Measurements from ENCODE around the gene ELFN2. TPM values are rescaled to one million over a fixed set of nuclear protein-coding genes. Genes with fewer than 3 reads are reported as not detected.

Gene ELFN2
- total and polyA plus RNA-seq, 4 donors = 0.62 to 6.8 (median 1.6) TPM

GRCh38 chr22:37439347-37439746 is 12.1 kb upstream of the ELFN2 start:
- DNase-seq (no peak), ATAC-seq (ENCODE audit: insufficient read depth, low FRiP score) (no peak)
- Histone ChIP-seq H3K9ac (ENCODE audit: insufficient read depth in 1 of 2, low read length in 2 of 2) (no peak overlapping the region), H3K27ac (ENCODE audit: low read depth in 1 of 2, low read length in 1 of 2) (no peak overlapping the region), H3K4me1 (ENCODE audit: control insufficient read depth in 5 of 5, insufficient read depth in 5 of 5, low read length in 5 of 5) (peaks cover 0 to 5% (median 0%) of the 10 kb centered on the region in 5 donors), H3K4me3 (no peak overlapping the region), H3K36me3 (ENCODE audit: control insufficient read depth in 4 of 4, insufficient read depth in 4 of 4, low read length in 4 of 4) (no peaks in the 10 kb centered on the region), H3K27me3 (ENCODE audit: control insufficient read depth in 3 of 3, insufficient read depth in 3 of 3, low read length in 2 of 3) (peaks cover 0 to 3% (median under 1%) of the 10 kb centered on the region in 3 donors), H3K9me3 (ENCODE audit: control insufficient read depth in 4 of 4, insufficient read depth in 3 of 4, low read length in 3 of 4) (peaks cover 0 to 12% (median 3%) of the 10 kb centered on the region in 4 donors)
- WGBS, 2 donors = 66 to 96% methylated on average over 5 of the region's 5 CpGs
- TF ChIP-seq CTCF (IDR thresholded peaks at IDR 0.05; ENCODE audit: control extremely low read depth, extremely low read depth) = no peak

- H3K4me1 ChIP-seq (ENCODE audit: control insufficient read depth in 5 of 5, insufficient read depth in 5 of 5, low read length in 5 of 5) = peaks cover 0 to 14% (median 0%) of the 10 kb centered on the region in 5 donors
- WGBS, 2 donors = 88 to 95% methylated on average over 5 of the region's 5 CpGs
- DNase-seq = no peak
These were observed 8.8 kb upstream of the ELFN2 start for GRCh38 chr22:37435970-37436603.

GRCh38 chr22:37433786-37434185 is 6.5 kb upstream of the ELFN2 start:
- no peak overlapping the region for H3K4me3 ChIP-seq
- WGBS, 2 donors = 65 to 84% methylated on average over 11 of the region's 11 CpGs
- ATAC-seq (ENCODE audit: insufficient read depth, low FRiP score) = no peak
- no peak for TF ChIP-seq CTCF (IDR thresholded peaks at IDR 0.05; ENCODE audit: control extremely low read depth, extremely low read depth)
- no peaks in the 10 kb centered on the region for H3K36me3 ChIP-seq (ENCODE audit: control insufficient read depth in 4 of 4, insufficient read depth in 4 of 4, low read length in 4 of 4)
- H3K9me3 ChIP-seq (ENCODE audit: control insufficient read depth in 4 of 4, insufficient read depth in 3 of 4, low read length in 3 of 4) = peaks cover 0 to 8% (median 0%) of the 10 kb centered on the region in 4 donors
- DNase-seq = no peak
- no peak overlapping the region for H3K9ac ChIP-seq (ENCODE audit: insufficient read depth in 1 of 2, low read length in 2 of 2)
- no peak overlapping the region for H3K27ac ChIP-seq (ENCODE audit: low read depth in 1 of 2, low read length in 1 of 2)
- H3K4me1 ChIP-seq (ENCODE audit: control insufficient read depth in 5 of 5, insufficient read depth in 5 of 5, low read length in 5 of 5) = peaks cover 0 to 14% (median 0%) of the 10 kb centered on the region in 5 donors
- peaks cover 0 to 11% (median 2%) of the 10 kb centered on the region in 3 donors for H3K27me3 ChIP-seq (ENCODE audit: control insufficient read depth in 3 of 3, insufficient read depth in 3 of 3, low read length in 2 of 3)

More at GRCh38 chr22:37435970-37436603, 8.8 kb upstream of the ELFN2 start:
- no peak overlapping the region for H3K9ac ChIP-seq (ENCODE audit: insufficient read depth in 1 of 2, low read length in 2 of 2)
- TF ChIP-seq CTCF (IDR thresholded peaks at IDR 0.05; ENCODE audit: control extremely low read depth, extremely low read depth) = no peak
- peaks cover 0 to 11% (median 3%) of the 10 kb centered on the region in 4 donors for H3K9me3 ChIP-seq (ENCODE audit: control insufficient read depth in 4 of 4, insufficient read depth in 3 of 4, low read length in 3 of 4)
- no peak for ATAC-seq (ENCODE audit: insufficient read depth, low FRiP score)
- H3K4me3 ChIP-seq = no peak overlapping the region
- peaks cover 0 to 2% (median 0%) of the 10 kb centered on the region in 3 donors for H3K27me3 ChIP-seq (ENCODE audit: control insufficient read depth in 3 of 3, insufficient read depth in 3 of 3, low read length in 2 of 3)
- H3K36me3 ChIP-seq (ENCODE audit: control insufficient read depth in 4 of 4, insufficient read depth in 4 of 4, low read length in 4 of 4) = no peaks in the 10 kb centered on the region
- no peak overlapping the region for H3K27ac ChIP-seq (ENCODE audit: low read depth in 1 of 2, low read length in 1 of 2)
